DMS53 (cell line): ENCODE results near the gene CNTN3.

ENCODE experiments used
- DNase-seq: peaks from one replicate; lab custom pipeline; 2025; lab: John Stamatoyannopoulos, UW

Gene CNTN3

GRCh38 chr3:74614107-74614967 lies at the start of gene CNTN3:
CNTN3 (minus strand) TSS chr3:74614659; CDS start chr3:74521112, 93,547 bp downstream.
- peak; percentile 58 for DNase-seq

- DNase-seq, result no peak
Measured at GRCh38 chr3:74663178-74663577, 48.7 kb upstream of the CNTN3 start.

- DNase-seq, result peak; percentile 13
Measured at GRCh38 chr3:74661672-74662071, 47.2 kb upstream of the CNTN3 start.

GRCh38 chr3:74651885-74652284 lies 37.4 kb upstream of the CNTN3 start:
- DNase-seq, result no peak

GRCh38 chr3:74651292-74651691 lies 36.8 kb upstream of the CNTN3 start:
- DNase-seq, result no peak

- no peak for DNase-seq
Measured at GRCh38 chr3:74648107-74648506, 33.6 kb upstream of the CNTN3 start.

- DNase-seq, result no peak
Measured at GRCh38 chr3:74646094-74646493, 31.6 kb upstream of the CNTN3 start.

GRCh38 chr3:74643636-74644035 lies 29.2 kb upstream of the CNTN3 start:
- peak; percentile 8 for DNase-seq

- DNase-seq, result no peak
Measured at GRCh38 chr3:74642876-74643275, 28.4 kb upstream of the CNTN3 start.

- no peak for DNase-seq
Measured at GRCh38 chr3:74640211-74640610, 25.8 kb upstream of the CNTN3 start.

GRCh38 chr3:74639681-74640080 lies 25.2 kb upstream of the CNTN3 start:
- no peak for DNase-seq

- no peak for DNase-seq
Measured at GRCh38 chr3:74636981-74637380, 22.5 kb upstream of the CNTN3 start.

GRCh38 chr3:74633021-74633420 lies 18.6 kb upstream of the CNTN3 start:
- DNase-seq, result no peak

- DNase-seq, result no peak
Measured at GRCh38 chr3:74631351-74632140, 17.1 kb upstream of the CNTN3 start.

- DNase-seq, result peak; percentile 7
Measured at GRCh38 chr3:74630602-74631001, 16.1 kb upstream of the CNTN3 start.

- DNase-seq, result no peak
Measured at GRCh38 chr3:74626011-74626410, 11.6 kb upstream of the CNTN3 start.

GRCh38 chr3:74624301-74624700 lies 9.8 kb upstream of the CNTN3 start:
- DNase-seq, result no peak

GRCh38 chr3:74623261-74623836 lies 8.9 kb upstream of the CNTN3 start:
- no peak for DNase-seq

- DNase-seq, result no peak
Measured at GRCh38 chr3:74621581-74621980, 7.1 kb upstream of the CNTN3 start.

GRCh38 chr3:74617776-74618175 lies 3.3 kb upstream of the CNTN3 start:
- no peak for DNase-seq

GRCh38 chr3:74613521-74614106 lies 845 bp downstream of the CNTN3 start:
- peak; percentile 40 for DNase-seq

- DNase-seq, result peak; percentile 28
Measured at GRCh38 chr3:74613060-74613459, 1.4 kb downstream of the CNTN3 start.
